DOHH2 (cell line): ENCODE results near the gene ITPR3.

Source experiments
- H3F3A ChIP-seq: fragments of 200-600 bp; sonication (generic), shearing (Covaris generic); 2 replicates; pipeline ENCODE4 v1.6.0; 2016; ENCODE audit warnings: antibody characterized with exemption, mild to moderate bottlenecking; ENCODE audit not compliant: control insufficient read depth, insufficient read depth
- H3K27ac ChIP-seq: fragments of 200-600 bp; sonication (generic); 2 replicates; pipeline ENCODE4 v1.5.1; 2014; ENCODE audit warnings: low read depth, mild to moderate bottlenecking, low read length, moderate library complexity
- H3K27me3 ChIP-seq: fragments of 200-600 bp; sonication (generic); 2 replicates; pipeline ENCODE4 v1.6.1; 2014; ENCODE audit warnings: mild to moderate bottlenecking, low read length, mixed read lengths; ENCODE audit not compliant: control insufficient read depth
- H3K36me3 ChIP-seq: fragments of 200-600 bp; sonication (generic); 2 replicates; pipeline ENCODE4 v1.6.1; 2014; ENCODE audit warnings: mild to moderate bottlenecking, low read length, moderate library complexity, mixed read lengths; ENCODE audit not compliant: control insufficient read depth
- H3K4me1 ChIP-seq: fragments of 200-600 bp; sonication (generic); 2 replicates; pipeline ENCODE4 v1.6.1; 2014; ENCODE audit warnings: mild to moderate bottlenecking, low read length, mixed read lengths; ENCODE audit not compliant: control insufficient read depth
- H3K4me2 ChIP-seq: fragments of 200-600 bp; sonication (generic); 2 replicates; pipeline ENCODE4 v1.6.0; 2014; ENCODE audit warnings: mild to moderate bottlenecking, low read length, moderate library complexity
- H3K4me3 ChIP-seq: fragments of 200-600 bp; sonication (generic); 2 replicates; pipeline ENCODE4 v1.5.1; 2014; ENCODE audit warnings: mild to moderate bottlenecking, low read length, mixed read lengths
- H3K79me2 ChIP-seq: fragments of 200-600 bp; sonication (generic); 2 replicates; pipeline ENCODE4 v1.6.1; 2014; ENCODE audit warnings: mild to moderate bottlenecking, low read length, mixed read lengths; ENCODE audit not compliant: control insufficient read depth
- H3K9me2 ChIP-seq: fragments of 200-600 bp; sonication (generic); replicated peaks from 2 replicates; pipeline ENCODE4 v1.6.1; 2014; ENCODE audit warnings: mild to moderate bottlenecking, low read length, mixed read lengths; ENCODE audit not compliant: control insufficient read depth
- H3K9me3 ChIP-seq: fragments of 200-600 bp; sonication (generic); 2 replicates; pipeline ENCODE4 v1.6.1; 2014; ENCODE audit warnings: antibody characterized with exemption, low read length, mixed read lengths; ENCODE audit not compliant: control insufficient read depth, insufficient read depth
- H4K20me1 ChIP-seq: fragments of 200-600 bp; sonication (generic); 2 replicates; pipeline ENCODE4 v1.6.0; 2014; ENCODE audit warnings: low read depth, mild to moderate bottlenecking, antibody characterized with exemption, low read length, moderate library complexity; ENCODE audit not compliant: control insufficient read depth, insufficient read depth
- EZH2phosphoT487 ChIP-seq: fragments of 200-600 bp; sonication (generic); IDR thresholded peaks from 2 replicates; pipeline ENCODE4 v1.6.1; 2017; ENCODE audit warnings: borderline replicate concordance, mild to moderate bottlenecking, antibody characterized with exemption, low read length, moderate library complexity, mixed read lengths
- TF ChIP-seq, protein P1 (sequence below): fragments of 200-600 bp; sonication (generic); IDR thresholded peaks from one replicate; pipeline ENCODE4 v1.5.1; 2014; ENCODE audit warnings: antibody characterized with exemption, mild to moderate bottlenecking, low read depth, low read length; ENCODE audit not compliant: poor library complexity, severe bottlenecking

The ITPR3 gene

DNA sequence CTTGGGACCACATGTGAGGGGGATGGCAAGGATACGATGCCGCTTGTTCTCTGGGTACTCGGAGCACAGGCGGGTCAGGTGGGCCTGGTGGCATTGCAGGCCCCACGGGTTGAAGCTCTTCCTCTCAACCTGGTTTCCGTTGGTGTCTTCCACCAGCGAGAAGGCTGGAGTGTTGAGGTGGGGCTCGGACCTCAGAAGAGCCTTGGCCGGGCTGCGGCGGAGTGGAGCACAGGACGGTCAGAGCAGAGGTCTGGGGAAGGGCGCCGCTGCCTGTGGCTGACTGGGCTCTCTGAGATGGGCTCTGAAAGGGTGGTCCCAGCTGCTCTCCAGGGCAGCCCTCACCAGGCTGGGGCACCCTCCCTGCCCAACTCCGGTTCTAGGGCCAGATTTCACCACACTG is 105.6 kb downstream of the ITPR3 start:
- no peak overlapping the region for H3K4me3 ChIP-seq
- H3K9me3 ChIP-seq: no peaks in the 10 kb centered on the region
- peaks cover 59% of the 10 kb centered on the region for H3K27me3 ChIP-seq
- H3K79me2 ChIP-seq: no peaks in the 10 kb centered on the region
- H4K20me1 ChIP-seq: no peaks in the 10 kb centered on the region
- TF ChIP-seq, protein P1, sequence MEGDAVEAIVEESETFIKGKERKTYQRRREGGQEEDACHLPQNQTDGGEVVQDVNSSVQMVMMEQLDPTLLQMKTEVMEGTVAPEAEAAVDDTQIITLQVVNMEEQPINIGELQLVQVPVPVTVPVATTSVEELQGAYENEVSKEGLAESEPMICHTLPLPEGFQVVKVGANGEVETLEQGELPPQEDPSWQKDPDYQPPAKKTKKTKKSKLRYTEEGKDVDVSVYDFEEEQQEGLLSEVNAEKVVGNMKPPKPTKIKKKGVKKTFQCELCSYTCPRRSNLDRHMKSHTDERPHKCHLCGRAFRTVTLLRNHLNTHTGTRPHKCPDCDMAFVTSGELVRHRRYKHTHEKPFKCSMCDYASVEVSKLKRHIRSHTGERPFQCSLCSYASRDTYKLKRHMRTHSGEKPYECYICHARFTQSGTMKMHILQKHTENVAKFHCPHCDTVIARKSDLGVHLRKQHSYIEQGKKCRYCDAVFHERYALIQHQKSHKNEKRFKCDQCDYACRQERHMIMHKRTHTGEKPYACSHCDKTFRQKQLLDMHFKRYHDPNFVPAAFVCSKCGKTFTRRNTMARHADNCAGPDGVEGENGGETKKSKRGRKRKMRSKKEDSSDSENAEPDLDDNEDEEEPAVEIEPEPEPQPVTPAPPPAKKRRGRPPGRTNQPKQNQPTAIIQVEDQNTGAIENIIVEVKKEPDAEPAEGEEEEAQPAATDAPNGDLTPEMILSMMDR: no peak
- no peak for TF ChIP-seq EZH2phosphoT487
- H3K4me2 ChIP-seq: no peak overlapping the region
- H3K4me1 ChIP-seq: peaks cover 14% of the 10 kb centered on the region
- no peaks in the 10 kb centered on the region for H3F3A ChIP-seq
- no peak overlapping the region for H3K27ac ChIP-seq
- H3K9me2 ChIP-seq: no peaks in the 10 kb centered on the region
- no peaks in the 10 kb centered on the region for H3K36me3 ChIP-seq

DNA sequence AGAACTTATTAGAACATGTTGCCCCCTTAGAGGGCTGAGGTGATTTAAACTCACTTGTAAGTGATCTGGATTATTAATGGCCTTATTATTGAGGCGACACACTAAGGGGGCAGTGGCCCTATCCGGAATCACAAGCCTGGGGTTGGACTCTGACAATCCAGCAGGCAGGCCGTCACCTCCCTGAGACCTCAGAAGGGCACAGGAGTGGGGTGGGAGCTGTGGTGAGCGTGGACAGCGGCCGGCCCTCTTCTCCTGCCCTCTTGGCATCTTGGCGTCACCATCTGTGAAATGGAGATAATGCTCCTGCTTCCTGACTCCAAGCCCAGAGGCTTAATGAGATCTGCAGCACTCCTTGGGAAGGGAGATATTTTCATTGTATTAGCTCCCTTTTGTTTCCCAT is 106.0 kb downstream of the ITPR3 start:
- Histone ChIP-seq H3K79me2 (no peaks in the 10 kb centered on the region), H3F3A (no peaks in the 10 kb centered on the region), H3K4me1 (peaks cover 13% of the 10 kb centered on the region), H3K9me3 (no peaks in the 10 kb centered on the region), H3K4me3 (no peak overlapping the region), H3K36me3 (no peaks in the 10 kb centered on the region), H4K20me1 (no peaks in the 10 kb centered on the region), H3K27me3 (peaks cover 55% of the 10 kb centered on the region), H3K9me2 (no peaks in the 10 kb centered on the region), H3K4me2 (peak overlapping the region; percentile 16; the same call in 1 of the 2 replicates), H3K27ac (no peak overlapping the region)
- no peak for TF ChIP-seq EZH2phosphoT487
- TF ChIP-seq, protein P1: no peak

GRCh38 chr6:33727932-33728331 is 106.8 kb downstream of the ITPR3 start:
- no peak overlapping the region for H3K4me3 ChIP-seq
- peaks cover 47% of the 10 kb centered on the region for H3K27me3 ChIP-seq
- H3K27ac ChIP-seq: no peak overlapping the region
- H3K4me2 ChIP-seq: peak overlapping the region; percentile 16; the same call in 1 of the 2 replicates
- H3K9me3 ChIP-seq: no peaks in the 10 kb centered on the region
- no peaks in the 10 kb centered on the region for H3K79me2 ChIP-seq
- H3K9me2 ChIP-seq: no peaks in the 10 kb centered on the region
- H4K20me1 ChIP-seq: no peaks in the 10 kb centered on the region
- no peaks in the 10 kb centered on the region for H3K36me3 ChIP-seq
- TF ChIP-seq, protein P1: no peak
- TF ChIP-seq EZH2phosphoT487: no peak
- no peaks in the 10 kb centered on the region for H3F3A ChIP-seq
- peaks cover 13% of the 10 kb centered on the region for H3K4me1 ChIP-seq

- Histone ChIP-seq H3F3A (no peaks in the 10 kb centered on the region), H3K79me2 (no peaks in the 10 kb centered on the region), H3K4me1 (peaks cover 13% of the 10 kb centered on the region), H3K9me2 (no peaks in the 10 kb centered on the region), H4K20me1 (no peaks in the 10 kb centered on the region), H3K4me3 (no peak overlapping the region), H3K4me2 (no peak overlapping the region), H3K36me3 (no peaks in the 10 kb centered on the region), H3K9me3 (no peaks in the 10 kb centered on the region), H3K27me3 (peaks cover 42% of the 10 kb centered on the region), H3K27ac (no peak overlapping the region)
- TF ChIP-seq, protein P1: no peak
- TF ChIP-seq EZH2phosphoT487: no peak
These were observed 107.3 kb downstream of the ITPR3 start for GRCh38 chr6:33728438-33728837.
